H1 (cell line): Measurements from ENCODE around the gene TMIGD3. TPM values are rescaled to one million over a fixed set of nuclear protein-coding genes. Genes with fewer than 3 reads are reported as not detected.

Source experiments
- ATF3 ChIP-seq: IDR thresholded peaks from 2 replicates; pipeline ENCODE4 v1.6.1; 2011; ENCODE audit warnings: low read depth, mild to moderate bottlenecking, low read length; ENCODE audit not compliant: insufficient read depth
- CEBPB ChIP-seq: IDR thresholded peaks from 2 replicates; pipeline ENCODE4 v1.6.1; 2012; ENCODE audit warnings: low read depth, low read length
- EZH2 ChIP-seq: fragments of 200-600 bp; sonication (generic); IDR thresholded peaks from 2 replicates; pipeline ENCODE4 v1.7.1; 2012; ENCODE audit warnings: low read depth, mild to moderate bottlenecking, moderate library complexity, low read length, inconsistent platforms; ENCODE audit not compliant: severe bottlenecking
- FOSL1 ChIP-seq: IDR thresholded peaks from 2 replicates; pipeline ENCODE4 v1.6.1; 2011; ENCODE audit warnings: mild to moderate bottlenecking, low read depth, low read length, moderate library complexity; ENCODE audit not compliant: insufficient read depth
- RAD21 ChIP-seq, 2 experiments: IDR thresholded peaks in 1 of 2; conservative IDR thresholded peaks in 1 of 2; 2 replicates each; pipeline ENCODE4 v1.6.1; 2011; ENCODE audit warnings: low read depth in 2 of 2, low read length in 2 of 2, improper control_type of control experiment in 1 of 2, inconsistent platforms in 1 of 2, mild to moderate bottlenecking in 1 of 2, moderate library complexity in 1 of 2
- polyA plus RNA-seq, 7 experiments: library from polyadenylated mRNA; depleted of rRNA in 3 of 7; stranded (reverse) in 5 of 7; unstranded in 2 of 7; fragments of >200 nt in 5 of 7; fragments of 200-250 nt in 2 of 7; gene quantifications; 1 replicate in 5 of 7; 2 replicates in 1 of 7; 4 replicates in 1 of 7; pipeline versions ENCODE4 v1.2.1 to v1.2.3, GENCODE V29; 2011 to 2013; ENCODE audit warnings: missing spikeins in 2 of 7, mixed read lengths in 2 of 7
- total RNA-seq: library from RNA; stranded (reverse); fragmentation: NEBNext Ultra II Directional; extraction: Animal tissue kit (Norgen Biotek cat#: 25700); gene quantifications from 2 replicates; pipeline ENCODE4 v1.2.1, GENCODE V29; 2021
- TF ChIP-seq, protein P1 (sequence below), 3 experiments: IDR thresholded peaks; 1 replicate in 2 of 3; 2 replicates in 1 of 3; pipeline versions ENCODE4 v1.5.1 to v1.6.1; 2011; ENCODE audit warnings: low read length in 3 of 3, mild to moderate bottlenecking in 3 of 3, inconsistent platforms in 2 of 3, low read depth in 1 of 3, moderate library complexity in 1 of 3; ENCODE audit not compliant: insufficient read depth in 1 of 3; ENCODE audit errors: control extremely low read depth in 1 of 3

The TMIGD3 gene
- total and polyA plus RNA-seq, 2 of the 8 experiments (the other 6 are each of a cell fraction or from before 2014, with no cell fraction given): not detected

GRCh38 chr1:111481387-111482221 is 21.8 kb downstream of the TMIGD3 start (continued):
- TF ChIP-seq ATF3: no peak
- TF ChIP-seq RAD21 (IDR thresholded peaks at IDR 0.05 in 1 of 2, conservative IDR thresholded peaks at IDR 0.05 in 1 of 2; ENCODE audit: low read depth in 2 of 2, low read length in 2 of 2): peak; percentile 97
- TF ChIP-seq CEBPB: no peak
- no peak for TF ChIP-seq EZH2
- TF ChIP-seq, protein P1, sequence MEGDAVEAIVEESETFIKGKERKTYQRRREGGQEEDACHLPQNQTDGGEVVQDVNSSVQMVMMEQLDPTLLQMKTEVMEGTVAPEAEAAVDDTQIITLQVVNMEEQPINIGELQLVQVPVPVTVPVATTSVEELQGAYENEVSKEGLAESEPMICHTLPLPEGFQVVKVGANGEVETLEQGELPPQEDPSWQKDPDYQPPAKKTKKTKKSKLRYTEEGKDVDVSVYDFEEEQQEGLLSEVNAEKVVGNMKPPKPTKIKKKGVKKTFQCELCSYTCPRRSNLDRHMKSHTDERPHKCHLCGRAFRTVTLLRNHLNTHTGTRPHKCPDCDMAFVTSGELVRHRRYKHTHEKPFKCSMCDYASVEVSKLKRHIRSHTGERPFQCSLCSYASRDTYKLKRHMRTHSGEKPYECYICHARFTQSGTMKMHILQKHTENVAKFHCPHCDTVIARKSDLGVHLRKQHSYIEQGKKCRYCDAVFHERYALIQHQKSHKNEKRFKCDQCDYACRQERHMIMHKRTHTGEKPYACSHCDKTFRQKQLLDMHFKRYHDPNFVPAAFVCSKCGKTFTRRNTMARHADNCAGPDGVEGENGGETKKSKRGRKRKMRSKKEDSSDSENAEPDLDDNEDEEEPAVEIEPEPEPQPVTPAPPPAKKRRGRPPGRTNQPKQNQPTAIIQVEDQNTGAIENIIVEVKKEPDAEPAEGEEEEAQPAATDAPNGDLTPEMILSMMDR (IDR thresholded peaks at IDR 0.05; ENCODE audit: control extremely low read depth in 1 of 3, insufficient read depth in 1 of 3, low read depth in 1 of 3, low read length in 3 of 3): peak; percentile 84 to 92 (median 84)
- TF ChIP-seq FOSL1: no peak
